ENCODE results near the gene SNAPC2. TPM values are rescaled to one million over a fixed set of nuclear protein-coding genes. Genes with fewer than 3 reads are reported as not detected.

Gene SNAPC2
- total RNA-seq, 1 experiment from 2014 or later: 23.2 TPM

DNA sequence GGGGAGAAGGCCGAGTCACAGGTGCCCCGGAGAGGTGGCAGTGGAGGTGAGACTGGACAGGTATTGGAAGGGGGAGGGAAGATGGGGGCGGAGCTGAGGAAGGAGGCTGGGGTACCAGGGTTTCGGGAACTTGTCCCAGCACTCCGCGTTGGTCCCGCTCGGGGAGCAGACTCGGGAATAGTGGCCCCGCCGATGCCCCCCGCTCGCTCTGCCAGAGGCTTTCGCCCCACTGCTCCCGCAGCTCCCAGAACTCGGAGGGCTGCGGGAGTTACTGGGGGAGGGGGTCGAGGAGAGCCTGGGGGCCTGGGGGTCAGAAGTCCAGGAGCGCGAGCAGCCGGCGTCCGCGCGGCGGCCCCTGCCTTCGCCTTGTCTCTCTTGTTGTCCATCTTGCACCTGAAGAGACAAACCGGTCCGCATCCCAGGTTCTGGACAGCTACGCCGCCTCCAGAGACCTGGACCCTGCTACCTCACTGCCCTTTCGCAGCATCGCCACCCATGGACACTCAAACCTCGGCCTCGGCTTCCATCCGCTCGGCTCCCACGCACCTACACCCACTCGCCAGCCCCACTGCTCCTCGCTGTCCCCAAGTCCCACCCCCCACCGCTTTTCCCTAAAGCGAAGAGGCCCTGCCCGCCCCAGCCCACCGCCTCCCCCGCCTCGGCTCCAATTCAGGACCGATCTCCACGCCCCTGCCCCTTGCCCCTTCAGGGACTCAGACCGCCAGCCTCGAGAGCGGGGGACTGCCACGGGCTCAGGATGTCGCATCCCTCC is 46.6 kb upstream of the SNAPC2 start:
- Mint-ChIP-seq H3K9me3 (no peaks in the 10 kb centered on the region), H3K36me3 (no peaks in the 10 kb centered on the region), H3K27ac (no peak overlapping the region), H3K4me3 (peak overlapping the region; percentile 93), H3K4me1 (peaks cover 19% of the 10 kb centered on the region), H3K27me3 (ENCODE audit: low read depth) (peaks cover 38% of the 10 kb centered on the region)
- ChIA-PET POLR2A (interaction anchor here (0.9 kb wide), 1 partner anchor 9 kb away, joined by 4 read pairs; no protein-coding TSS in a partner anchor), CTCF (interaction anchor here (0.7 to 3.8 kb wide), 6 partner anchors 11 to 305 kb away, joined by 3 to 21 read pairs (median 4); partner anchors contain the start of gene SNAPC2)
- no peak for DNase-seq (ENCODE audit: low spot score)
- TF ChIP-seq GRHL2 (CRISPR knock-in tag; IDR thresholded peaks at IDR 0.05; ENCODE audit: insufficient replicate concordance, severe bottlenecking) (no peak), MYBL2 (CRISPR knock-in tag; IDR thresholded peaks at IDR 0.05) (0 out of 2 replicates have a peak, but pooled peaks have one; percentile 6), ZNF121 (CRISPR knock-in tag; IDR thresholded peaks at IDR 0.05) (no peak)
- TF ChIP-seq, protein P1, sequence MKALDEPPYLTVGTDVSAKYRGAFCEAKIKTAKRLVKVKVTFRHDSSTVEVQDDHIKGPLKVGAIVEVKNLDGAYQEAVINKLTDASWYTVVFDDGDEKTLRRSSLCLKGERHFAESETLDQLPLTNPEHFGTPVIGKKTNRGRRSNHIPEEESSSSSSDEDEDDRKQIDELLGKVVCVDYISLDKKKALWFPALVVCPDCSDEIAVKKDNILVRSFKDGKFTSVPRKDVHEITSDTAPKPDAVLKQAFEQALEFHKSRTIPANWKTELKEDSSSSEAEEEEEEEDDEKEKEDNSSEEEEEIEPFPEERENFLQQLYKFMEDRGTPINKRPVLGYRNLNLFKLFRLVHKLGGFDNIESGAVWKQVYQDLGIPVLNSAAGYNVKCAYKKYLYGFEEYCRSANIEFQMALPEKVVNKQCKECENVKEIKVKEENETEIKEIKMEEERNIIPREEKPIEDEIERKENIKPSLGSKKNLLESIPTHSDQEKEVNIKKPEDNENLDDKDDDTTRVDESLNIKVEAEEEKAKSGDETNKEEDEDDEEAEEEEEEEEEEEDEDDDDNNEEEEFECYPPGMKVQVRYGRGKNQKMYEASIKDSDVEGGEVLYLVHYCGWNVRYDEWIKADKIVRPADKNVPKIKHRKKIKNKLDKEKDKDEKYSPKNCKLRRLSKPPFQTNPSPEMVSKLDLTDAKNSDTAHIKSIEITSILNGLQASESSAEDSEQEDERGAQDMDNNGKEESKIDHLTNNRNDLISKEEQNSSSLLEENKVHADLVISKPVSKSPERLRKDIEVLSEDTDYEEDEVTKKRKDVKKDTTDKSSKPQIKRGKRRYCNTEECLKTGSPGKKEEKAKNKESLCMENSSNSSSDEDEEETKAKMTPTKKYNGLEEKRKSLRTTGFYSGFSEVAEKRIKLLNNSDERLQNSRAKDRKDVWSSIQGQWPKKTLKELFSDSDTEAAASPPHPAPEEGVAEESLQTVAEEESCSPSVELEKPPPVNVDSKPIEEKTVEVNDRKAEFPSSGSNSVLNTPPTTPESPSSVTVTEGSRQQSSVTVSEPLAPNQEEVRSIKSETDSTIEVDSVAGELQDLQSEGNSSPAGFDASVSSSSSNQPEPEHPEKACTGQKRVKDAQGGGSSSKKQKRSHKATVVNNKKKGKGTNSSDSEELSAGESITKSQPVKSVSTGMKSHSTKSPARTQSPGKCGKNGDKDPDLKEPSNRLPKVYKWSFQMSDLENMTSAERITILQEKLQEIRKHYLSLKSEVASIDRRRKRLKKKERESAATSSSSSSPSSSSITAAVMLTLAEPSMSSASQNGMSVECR (CRISPR knock-in tag; IDR thresholded peaks at IDR 0.05; ENCODE audit: borderline replicate concordance): no peak
- no peak for ATAC-seq

DNA sequence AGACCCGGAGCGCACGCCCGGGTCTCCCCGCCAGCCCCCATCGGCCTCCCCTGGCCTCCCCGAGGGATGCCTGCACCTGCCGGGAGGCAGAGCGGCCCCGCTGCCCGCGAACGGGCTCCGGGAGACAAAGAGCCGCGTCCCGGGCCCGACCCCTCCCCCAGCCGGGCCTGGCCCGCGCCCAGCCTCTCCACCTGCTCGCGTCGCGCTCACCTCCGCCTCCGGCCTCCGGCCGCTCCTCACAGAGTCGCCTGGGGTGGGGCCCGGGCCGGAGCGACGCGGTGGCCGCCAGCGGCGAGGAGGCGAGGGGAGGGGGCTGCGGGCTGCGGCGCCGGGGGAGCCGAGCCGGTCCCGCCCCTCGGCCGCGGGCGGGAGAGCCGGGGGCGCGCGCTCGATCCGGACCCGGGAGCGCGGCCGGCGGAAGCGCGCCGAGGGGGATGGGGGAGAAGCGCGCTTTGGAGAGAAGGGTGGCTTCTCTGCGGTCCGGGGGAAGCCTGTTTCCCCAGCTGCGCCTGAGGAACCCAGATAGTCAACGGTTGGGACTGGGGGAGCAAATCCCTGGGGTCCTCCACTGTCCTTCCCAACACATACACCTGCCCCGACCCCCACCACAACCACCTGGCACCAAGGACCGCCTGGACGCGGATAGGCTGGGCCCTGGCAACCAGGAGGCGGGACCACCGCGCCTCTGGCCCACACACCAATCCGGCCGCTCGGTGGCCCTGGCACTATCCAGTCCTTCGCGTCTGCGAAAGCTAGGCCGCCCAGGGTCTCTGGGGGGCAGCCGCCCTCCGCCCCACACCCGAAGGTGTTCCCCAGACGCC is 45.9 kb upstream of the SNAPC2 start, which contains the start of gene PRR36:
Gene PRR36, minus strand, starts transcription at position 315 of the 821 bp plus-strand sequence. CDS start 701 bp downstream, outside the sequence.
- peak within 1 kb of the TSS; percentile 93 for H3K4me3 Mint-ChIP-seq
- ChIA-PET POLR2A (interaction anchor here (0.5 to 1.0 kb wide), 4 partner anchors 11 to 48 kb away, joined by 3 to 5 read pairs (median 3); partner anchors contain the start of gene SNAPC2), CTCF (interaction anchor here (0.7 to 3.8 kb wide), 12 partner anchors 10 to 306 kb away, joined by 3 to 21 read pairs (median 4); partner anchors contain the start of genes LRRC8E and MAP2K7)
- DNase-seq (ENCODE audit: low spot score) (peak; percentile 88), ATAC-seq (peak; percentile 61)
- no peaks in the 10 kb centered on the region for H3K36me3 Mint-ChIP-seq
- no peaks in the 10 kb centered on the region for H3K9me3 Mint-ChIP-seq
- no peak within 1 kb of the TSS for H3K27ac Mint-ChIP-seq
- peaks cover 19% of the 10 kb centered on the region for H3K4me1 Mint-ChIP-seq
- peaks cover 36% of the 10 kb centered on the region for H3K27me3 Mint-ChIP-seq (ENCODE audit: low read depth)
- TF ChIP-seq ETV6 (CRISPR knock-in tag; IDR thresholded peaks at IDR 0.05): no peak
- TF ChIP-seq KAT7 (CRISPR knock-in tag; IDR thresholded peaks at IDR 0.05; ENCODE audit: borderline replicate concordance): no peak
- TF ChIP-seq, protein P1 (CRISPR knock-in tag; IDR thresholded peaks at IDR 0.05; ENCODE audit: borderline replicate concordance): no peak
- TF ChIP-seq, protein P2, sequence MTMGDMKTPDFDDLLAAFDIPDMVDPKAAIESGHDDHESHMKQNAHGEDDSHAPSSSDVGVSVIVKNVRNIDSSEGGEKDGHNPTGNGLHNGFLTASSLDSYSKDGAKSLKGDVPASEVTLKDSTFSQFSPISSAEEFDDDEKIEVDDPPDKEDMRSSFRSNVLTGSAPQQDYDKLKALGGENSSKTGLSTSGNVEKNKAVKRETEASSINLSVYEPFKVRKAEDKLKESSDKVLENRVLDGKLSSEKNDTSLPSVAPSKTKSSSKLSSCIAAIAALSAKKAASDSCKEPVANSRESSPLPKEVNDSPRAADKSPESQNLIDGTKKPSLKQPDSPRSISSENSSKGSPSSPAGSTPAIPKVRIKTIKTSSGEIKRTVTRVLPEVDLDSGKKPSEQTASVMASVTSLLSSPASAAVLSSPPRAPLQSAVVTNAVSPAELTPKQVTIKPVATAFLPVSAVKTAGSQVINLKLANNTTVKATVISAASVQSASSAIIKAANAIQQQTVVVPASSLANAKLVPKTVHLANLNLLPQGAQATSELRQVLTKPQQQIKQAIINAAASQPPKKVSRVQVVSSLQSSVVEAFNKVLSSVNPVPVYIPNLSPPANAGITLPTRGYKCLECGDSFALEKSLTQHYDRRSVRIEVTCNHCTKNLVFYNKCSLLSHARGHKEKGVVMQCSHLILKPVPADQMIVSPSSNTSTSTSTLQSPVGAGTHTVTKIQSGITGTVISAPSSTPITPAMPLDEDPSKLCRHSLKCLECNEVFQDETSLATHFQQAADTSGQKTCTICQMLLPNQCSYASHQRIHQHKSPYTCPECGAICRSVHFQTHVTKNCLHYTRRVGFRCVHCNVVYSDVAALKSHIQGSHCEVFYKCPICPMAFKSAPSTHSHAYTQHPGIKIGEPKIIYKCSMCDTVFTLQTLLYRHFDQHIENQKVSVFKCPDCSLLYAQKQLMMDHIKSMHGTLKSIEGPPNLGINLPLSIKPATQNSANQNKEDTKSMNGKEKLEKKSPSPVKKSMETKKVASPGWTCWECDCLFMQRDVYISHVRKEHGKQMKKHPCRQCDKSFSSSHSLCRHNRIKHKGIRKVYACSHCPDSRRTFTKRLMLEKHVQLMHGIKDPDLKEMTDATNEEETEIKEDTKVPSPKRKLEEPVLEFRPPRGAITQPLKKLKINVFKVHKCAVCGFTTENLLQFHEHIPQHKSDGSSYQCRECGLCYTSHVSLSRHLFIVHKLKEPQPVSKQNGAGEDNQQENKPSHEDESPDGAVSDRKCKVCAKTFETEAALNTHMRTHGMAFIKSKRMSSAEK (CRISPR knock-in tag; IDR thresholded peaks at IDR 0.05; ENCODE audit: borderline replicate concordance): no peak
- TF ChIP-seq, protein P3, sequence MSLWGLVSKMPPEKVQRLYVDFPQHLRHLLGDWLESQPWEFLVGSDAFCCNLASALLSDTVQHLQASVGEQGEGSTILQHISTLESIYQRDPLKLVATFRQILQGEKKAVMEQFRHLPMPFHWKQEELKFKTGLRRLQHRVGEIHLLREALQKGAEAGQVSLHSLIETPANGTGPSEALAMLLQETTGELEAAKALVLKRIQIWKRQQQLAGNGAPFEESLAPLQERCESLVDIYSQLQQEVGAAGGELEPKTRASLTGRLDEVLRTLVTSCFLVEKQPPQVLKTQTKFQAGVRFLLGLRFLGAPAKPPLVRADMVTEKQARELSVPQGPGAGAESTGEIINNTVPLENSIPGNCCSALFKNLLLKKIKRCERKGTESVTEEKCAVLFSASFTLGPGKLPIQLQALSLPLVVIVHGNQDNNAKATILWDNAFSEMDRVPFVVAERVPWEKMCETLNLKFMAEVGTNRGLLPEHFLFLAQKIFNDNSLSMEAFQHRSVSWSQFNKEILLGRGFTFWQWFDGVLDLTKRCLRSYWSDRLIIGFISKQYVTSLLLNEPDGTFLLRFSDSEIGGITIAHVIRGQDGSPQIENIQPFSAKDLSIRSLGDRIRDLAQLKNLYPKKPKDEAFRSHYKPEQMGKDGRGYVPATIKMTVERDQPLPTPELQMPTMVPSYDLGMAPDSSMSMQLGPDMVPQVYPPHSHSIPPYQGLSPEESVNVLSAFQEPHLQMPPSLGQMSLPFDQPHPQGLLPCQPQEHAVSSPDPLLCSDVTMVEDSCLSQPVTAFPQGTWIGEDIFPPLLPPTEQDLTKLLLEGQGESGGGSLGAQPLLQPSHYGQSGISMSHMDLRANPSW (CRISPR knock-in tag; conservative IDR thresholded peaks at IDR 0.05; ENCODE audit: low read depth): no peak
- TF ChIP-seq, protein P4, sequence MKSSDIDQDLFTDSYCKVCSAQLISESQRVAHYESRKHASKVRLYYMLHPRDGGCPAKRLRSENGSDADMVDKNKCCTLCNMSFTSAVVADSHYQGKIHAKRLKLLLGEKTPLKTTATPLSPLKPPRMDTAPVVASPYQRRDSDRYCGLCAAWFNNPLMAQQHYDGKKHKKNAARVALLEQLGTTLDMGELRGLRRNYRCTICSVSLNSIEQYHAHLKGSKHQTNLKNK (CRISPR knock-in tag; IDR thresholded peaks at IDR 0.05): no peak
- TF ChIP-seq ELF4 (CRISPR knock-in tag; IDR thresholded peaks at IDR 0.05; ENCODE audit: low read depth): no peak
- TF ChIP-seq ZNF232 (CRISPR knock-in tag; IDR thresholded peaks at IDR 0.05): no peak; the same call in 1 of the 2 replicates
- no peak for TF ChIP-seq SOX15 (CRISPR knock-in tag; IDR thresholded peaks at IDR 0.05)
- TF ChIP-seq TCF7 (CRISPR knock-in tag; IDR thresholded peaks at IDR 0.05; ENCODE audit: low read depth): no peak
- TF ChIP-seq IRF2 (CRISPR knock-in tag; IDR thresholded peaks at IDR 0.05; ENCODE audit: borderline replicate concordance, low read depth): no peak

Measured in WTC11 (cell line).